Dendritic cell treated with granulocyte-macrophage colony-stimulating factor and Interleukin-4, amounts not matched to agents 40 ng/mL and 50 ng/mL, for 4 days (primary cell): ENCODE results near the gene PPFIBP2.

Source experiments
- H3K27ac Mint-ChIP-seq: one replicate; pipeline ENCODE4 v1.8.0; 2022; ENCODE audit warnings: mild to moderate bottlenecking, mixed read lengths
- H3K27me3 Mint-ChIP-seq: one replicate; pipeline ENCODE4 v1.8.0; 2022; ENCODE audit warnings: mild to moderate bottlenecking, mixed read lengths
- H3K36me3 Mint-ChIP-seq: one replicate; pipeline ENCODE4 v1.8.0; 2022; ENCODE audit warnings: low read depth, mixed read lengths
- H3K4me1 Mint-ChIP-seq: one replicate; pipeline ENCODE4 v1.8.0; 2022; ENCODE audit warnings: low read depth, mixed read lengths
- H3K4me3 Mint-ChIP-seq: one replicate; pipeline ENCODE4 v1.8.0; 2022; ENCODE audit warnings: mild to moderate bottlenecking, moderate library complexity, mixed read lengths
- H3K9me3 Mint-ChIP-seq: one replicate; pipeline ENCODE4 v1.8.0; 2022; ENCODE audit warnings: mixed read lengths
- intact Hi-C: fragments of 100-400 bp; cut with micrococcal nuclease; formaldehyde crosslinking; loops from one replicate; pipeline ENCODE4 v1.15.0; 2022

Gene PPFIBP2

GRCh38 chr11:7622721-7623120 is 108.9 kb downstream of the PPFIBP2 start:
- peaks cover 98% of the 10 kb centered on the region for H3K36me3 Mint-ChIP-seq
- intact Hi-C loops, result no loop called here
- no peak overlapping the region for H3K27ac Mint-ChIP-seq
- H3K9me3 Mint-ChIP-seq, result no peaks in the 10 kb centered on the region
- no peaks in the 10 kb centered on the region for H3K27me3 Mint-ChIP-seq
- no peaks in the 10 kb centered on the region for H3K4me1 Mint-ChIP-seq
- no peak overlapping the region for H3K4me3 Mint-ChIP-seq

GRCh38 chr11:7628660-7629059 is 114.9 kb downstream of the PPFIBP2 start:
- no peaks in the 10 kb centered on the region for H3K27me3 Mint-ChIP-seq
- no peaks in the 10 kb centered on the region for H3K9me3 Mint-ChIP-seq
- no peak overlapping the region for H3K4me3 Mint-ChIP-seq
- H3K4me1 Mint-ChIP-seq, result no peaks in the 10 kb centered on the region
- peaks cover 100% of the 10 kb centered on the region for H3K36me3 Mint-ChIP-seq
- intact Hi-C loops, result no loop called here
- no peak overlapping the region for H3K27ac Mint-ChIP-seq

DNA sequence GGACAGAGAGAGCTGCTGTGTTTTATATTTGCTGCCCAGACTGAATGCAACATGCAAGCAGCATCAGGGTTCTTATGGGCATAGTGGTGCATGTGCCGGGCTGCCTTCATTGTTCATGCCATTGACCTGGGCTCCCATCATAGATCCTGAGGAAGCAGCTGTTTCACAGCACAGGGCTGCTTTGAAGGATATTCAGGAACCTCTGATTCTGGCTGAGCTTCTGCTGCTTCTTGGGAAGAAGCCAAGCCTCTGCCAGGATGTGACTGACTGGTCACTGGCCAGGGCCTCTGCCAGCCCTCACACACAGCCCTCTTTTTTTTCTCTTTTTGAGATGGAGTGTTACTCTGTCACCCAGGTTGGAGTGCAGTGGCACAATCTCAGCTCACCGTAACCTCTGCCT is 116.2 kb downstream of the PPFIBP2 start:
- no peak overlapping the region for H3K4me3 Mint-ChIP-seq
- no peaks in the 10 kb centered on the region for H3K9me3 Mint-ChIP-seq
- intact Hi-C loops, result no loop called here
- no peaks in the 10 kb centered on the region for H3K27me3 Mint-ChIP-seq
- H3K27ac Mint-ChIP-seq, result no peak overlapping the region
- peaks cover 6% of the 10 kb centered on the region for H3K4me1 Mint-ChIP-seq
- peaks cover 100% of the 10 kb centered on the region for H3K36me3 Mint-ChIP-seq

GRCh38 chr11:7632211-7632610 is 118.4 kb downstream of the PPFIBP2 start:
- intact Hi-C loops, result no loop called here
- Mint-ChIP-seq H3K27me3 (no peaks in the 10 kb centered on the region), H3K9me3 (no peaks in the 10 kb centered on the region), H3K27ac (no peak overlapping the region), H3K4me1 (peaks cover 6% of the 10 kb centered on the region), H3K36me3 (peaks cover 100% of the 10 kb centered on the region), H3K4me3 (no peak overlapping the region)

- intact Hi-C loops, result no loop called here
Observed at GRCh38 chr11:7635137-7635536, 121.3 kb downstream of the PPFIBP2 start.

DNA sequence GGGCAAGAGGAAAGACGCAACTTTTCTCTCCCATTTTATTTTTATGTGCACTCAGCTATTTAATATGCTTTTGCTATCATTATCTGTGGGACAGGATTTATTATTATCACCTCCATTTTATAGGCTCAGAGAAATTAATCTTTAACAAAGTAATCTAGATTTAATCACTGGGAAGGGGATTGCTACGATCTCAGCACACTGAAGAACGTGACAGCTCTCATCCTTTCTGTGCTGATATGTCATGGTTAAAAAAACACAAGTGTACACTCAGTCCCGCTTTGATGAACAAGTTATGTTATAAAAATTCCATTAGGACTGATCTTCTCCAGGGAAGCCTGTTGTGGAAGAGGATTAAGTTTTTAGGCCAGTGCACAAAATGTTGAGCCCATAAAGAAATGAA is 121.9 kb downstream of the PPFIBP2 start:
- H3K4me3 Mint-ChIP-seq, result no peak overlapping the region
- no peaks in the 10 kb centered on the region for H3K9me3 Mint-ChIP-seq
- H3K27me3 Mint-ChIP-seq, result no peaks in the 10 kb centered on the region
- H3K4me1 Mint-ChIP-seq, result peaks cover 6% of the 10 kb centered on the region
- no peak overlapping the region for H3K27ac Mint-ChIP-seq
- intact Hi-C loops, result no loop called here
- H3K36me3 Mint-ChIP-seq, result peaks cover 100% of the 10 kb centered on the region

More at GRCh38 chr11:7635137-7635536, 121.3 kb downstream of the PPFIBP2 start:
- H3K27ac Mint-ChIP-seq, result no peak overlapping the region
- H3K27me3 Mint-ChIP-seq, result no peaks in the 10 kb centered on the region
- H3K9me3 Mint-ChIP-seq, result no peaks in the 10 kb centered on the region
- peaks cover 6% of the 10 kb centered on the region for H3K4me1 Mint-ChIP-seq
- peaks cover 100% of the 10 kb centered on the region for H3K36me3 Mint-ChIP-seq
- H3K4me3 Mint-ChIP-seq, result no peak overlapping the region

GRCh38 chr11:7636350-7636749 is 122.6 kb downstream of the PPFIBP2 start:
- Mint-ChIP-seq H3K9me3 (no peaks in the 10 kb centered on the region), H3K27me3 (no peaks in the 10 kb centered on the region), H3K4me3 (no peak overlapping the region), H3K36me3 (peaks cover 100% of the 10 kb centered on the region), H3K27ac (no peak overlapping the region), H3K4me1 (peaks cover 6% of the 10 kb centered on the region)
- intact Hi-C loops, result no loop called here

- Mint-ChIP-seq H3K27ac (no peak overlapping the region), H3K36me3 (peaks cover 100% of the 10 kb centered on the region), H3K4me3 (no peak overlapping the region), H3K27me3 (no peaks in the 10 kb centered on the region), H3K4me1 (peaks cover 6% of the 10 kb centered on the region), H3K9me3 (no peaks in the 10 kb centered on the region)
- intact Hi-C loops, result no loop called here
Observed at GRCh38 chr11:7637447-7638157, 123.8 kb downstream of the PPFIBP2 start.

DNA sequence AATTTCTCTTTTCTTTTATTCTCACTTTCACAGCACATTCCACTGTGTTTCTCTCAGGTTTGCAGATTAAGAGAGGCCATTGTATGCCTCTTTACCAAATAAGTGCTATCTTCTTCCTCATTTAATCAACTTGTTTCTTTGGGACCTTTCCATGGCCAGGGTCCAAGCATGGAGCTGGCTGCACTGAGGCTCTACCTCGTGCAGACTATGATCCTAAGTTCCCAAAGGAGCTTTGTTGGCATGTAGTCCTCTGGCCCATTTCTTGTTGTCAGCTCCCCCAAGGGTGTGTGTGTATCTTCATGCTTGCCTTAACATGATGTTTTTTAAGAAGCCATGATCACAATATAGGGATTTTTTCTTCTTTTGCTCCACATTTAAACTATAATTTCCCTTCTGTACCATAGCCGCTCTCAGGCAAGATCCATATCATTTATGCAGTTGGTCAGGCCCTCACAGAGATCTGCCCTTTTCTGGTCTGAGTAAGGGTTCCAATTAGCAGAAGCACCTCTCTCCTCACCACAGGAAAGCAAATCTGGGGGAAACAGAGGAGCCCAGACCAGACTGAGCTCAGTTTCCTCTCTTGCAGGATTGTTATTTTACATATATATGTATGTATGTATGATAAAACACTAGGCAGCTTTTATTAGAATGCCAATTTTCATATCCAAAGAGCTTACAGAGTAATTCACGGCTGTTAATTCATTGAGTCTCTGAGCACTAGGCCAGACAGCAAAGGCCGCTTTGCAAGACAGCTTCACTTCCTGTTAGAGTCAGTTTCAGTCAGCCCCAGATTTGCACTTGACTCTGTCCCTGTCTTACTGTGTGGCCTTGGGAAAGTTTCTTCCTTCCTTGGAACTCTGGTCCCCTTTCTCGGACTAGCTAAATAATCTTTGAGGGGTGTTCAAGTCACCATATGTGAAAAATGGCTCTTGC is 125.2 kb downstream of the PPFIBP2 start:
- H3K36me3 Mint-ChIP-seq, result peaks cover 100% of the 10 kb centered on the region
- H3K9me3 Mint-ChIP-seq, result no peaks in the 10 kb centered on the region
- intact Hi-C loops, result no loop called here
- no peak overlapping the region for H3K4me3 Mint-ChIP-seq
- peaks cover 6% of the 10 kb centered on the region for H3K4me1 Mint-ChIP-seq
- H3K27ac Mint-ChIP-seq, result no peak overlapping the region
- no peaks in the 10 kb centered on the region for H3K27me3 Mint-ChIP-seq

GRCh38 chr11:7639643-7640025 is 125.8 kb downstream of the PPFIBP2 start:
- no peaks in the 10 kb centered on the region for H3K27me3 Mint-ChIP-seq
- intact Hi-C loops, result no loop called here
- no peak overlapping the region for H3K27ac Mint-ChIP-seq
- H3K4me1 Mint-ChIP-seq, result peaks cover 3% of the 10 kb centered on the region
- H3K36me3 Mint-ChIP-seq, result peaks cover 100% of the 10 kb centered on the region
- no peak overlapping the region for H3K4me3 Mint-ChIP-seq
- no peaks in the 10 kb centered on the region for H3K9me3 Mint-ChIP-seq

GRCh38 chr11:7640816-7641215 is 127.0 kb downstream of the PPFIBP2 start:
- intact Hi-C loops, result no loop called here
- Mint-ChIP-seq H3K27me3 (no peaks in the 10 kb centered on the region), H3K36me3 (peaks cover 100% of the 10 kb centered on the region), H3K4me3 (no peak overlapping the region), H3K27ac (no peak overlapping the region), H3K4me1 (no peaks in the 10 kb centered on the region), H3K9me3 (no peaks in the 10 kb centered on the region)

DNA sequence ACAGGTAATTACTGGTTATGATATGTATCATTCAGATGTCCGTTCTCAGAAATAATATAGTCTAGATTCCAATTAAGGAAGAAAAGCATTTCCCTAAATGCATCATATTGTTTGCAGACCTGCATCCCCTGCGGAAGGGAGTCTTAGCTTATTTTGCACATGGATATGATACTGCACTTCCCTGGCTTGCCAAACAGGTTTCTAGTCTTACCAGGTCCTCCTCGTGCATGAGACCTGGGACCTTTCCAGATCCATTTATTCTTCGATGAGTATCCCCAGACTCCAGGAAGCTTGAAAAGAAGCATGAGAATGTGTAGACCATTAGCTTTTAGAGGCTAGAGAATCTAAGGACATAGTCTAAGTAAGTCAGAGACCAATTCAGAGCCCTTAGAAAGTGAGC is 128.9 kb downstream of the PPFIBP2 start:
- no peaks in the 10 kb centered on the region for H3K4me1 Mint-ChIP-seq
- H3K27ac Mint-ChIP-seq, result no peak overlapping the region
- H3K27me3 Mint-ChIP-seq, result no peaks in the 10 kb centered on the region
- intact Hi-C loops, result no loop called here
- no peak overlapping the region for H3K4me3 Mint-ChIP-seq
- H3K9me3 Mint-ChIP-seq, result no peaks in the 10 kb centered on the region
- H3K36me3 Mint-ChIP-seq, result peaks cover 90% of the 10 kb centered on the region

DNA sequence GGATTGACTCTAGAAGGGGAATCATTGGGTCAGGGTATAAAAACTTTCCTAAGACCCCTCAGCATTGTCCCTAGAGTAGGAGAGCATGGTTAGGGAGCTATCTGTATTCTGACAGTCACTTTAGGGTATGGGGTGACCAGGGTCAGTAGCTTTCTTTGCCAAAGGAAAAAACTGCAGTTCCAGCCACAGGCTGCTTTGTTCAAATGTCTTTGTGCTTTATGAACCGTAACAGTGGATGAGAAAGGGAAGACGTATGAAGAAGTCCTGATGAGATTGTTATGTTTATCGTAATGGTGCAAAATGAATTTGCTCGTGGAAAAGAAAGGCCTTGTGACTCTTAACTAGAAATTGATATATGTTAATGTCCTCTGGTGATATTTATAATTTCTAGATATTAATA is 129.5 kb downstream of the PPFIBP2 start:
- Mint-ChIP-seq H3K4me3 (no peak overlapping the region), H3K27ac (no peak overlapping the region), H3K4me1 (no peaks in the 10 kb centered on the region), H3K36me3 (peaks cover 90% of the 10 kb centered on the region), H3K9me3 (no peaks in the 10 kb centered on the region), H3K27me3 (no peaks in the 10 kb centered on the region)
- intact Hi-C loops, result no loop called here

DNA sequence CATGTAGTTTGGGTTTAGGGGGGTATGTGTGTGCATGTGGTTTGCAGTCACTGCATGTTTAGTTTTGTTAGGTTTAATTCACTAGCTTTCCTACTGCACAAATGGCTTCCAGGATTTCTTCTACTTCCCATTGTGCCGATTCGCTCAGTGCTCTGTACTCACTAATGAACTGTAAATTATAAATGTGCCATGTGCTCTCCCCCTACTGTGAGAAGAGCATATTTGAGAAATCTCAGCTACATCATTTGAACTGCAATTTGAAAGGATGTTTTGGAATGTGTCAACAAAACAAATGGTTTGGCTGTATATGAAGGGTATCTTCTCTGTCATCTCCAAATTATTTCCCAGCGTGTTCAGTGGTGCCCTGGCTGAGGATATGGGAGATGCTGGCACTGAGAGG is 131.4 kb downstream of the PPFIBP2 start:
- Mint-ChIP-seq H3K4me1 (peaks cover 8% of the 10 kb centered on the region), H3K27me3 (no peaks in the 10 kb centered on the region), H3K36me3 (peaks cover 90% of the 10 kb centered on the region), H3K27ac (no peak overlapping the region), H3K4me3 (no peak overlapping the region), H3K9me3 (no peaks in the 10 kb centered on the region)
- intact Hi-C loops, result no loop called here
